ENCODE data around the gene SH3TC1.

DNA sequence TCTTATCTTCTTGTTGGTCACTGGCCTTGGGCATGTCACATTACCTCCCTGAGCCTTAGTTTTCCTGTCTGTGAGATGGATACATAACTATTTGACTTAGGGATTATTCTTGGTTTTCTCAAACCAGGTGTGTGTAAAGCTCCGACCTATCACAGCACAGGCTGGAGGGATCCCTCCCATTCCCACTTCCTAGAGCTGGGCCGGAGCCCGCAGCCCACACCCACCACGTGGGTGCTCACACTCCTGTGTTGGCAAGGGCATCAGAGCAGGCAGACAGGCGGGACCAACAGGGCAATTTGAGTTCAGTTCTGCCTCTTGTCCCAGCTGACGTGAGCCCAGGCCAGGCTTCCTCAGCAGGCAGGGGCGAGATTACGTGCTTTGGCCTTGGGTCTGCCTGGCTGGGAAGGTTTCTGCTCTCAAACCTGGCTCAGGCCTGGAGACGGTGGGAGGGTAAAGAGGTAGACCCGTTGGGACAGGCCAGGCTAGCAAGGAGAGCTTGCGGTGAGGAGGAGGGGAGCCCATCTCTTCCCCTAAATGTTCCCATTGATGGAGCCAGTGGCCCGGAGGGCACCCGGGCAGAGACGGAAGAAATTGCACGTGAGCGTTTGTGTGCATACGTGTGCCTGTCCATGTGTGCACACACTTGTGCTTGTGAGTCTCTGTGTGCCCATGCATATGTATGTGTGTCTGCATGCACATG is 734 bp upstream of the SH3TC1 start:
- TF ChIP-seq, protein P1, sequence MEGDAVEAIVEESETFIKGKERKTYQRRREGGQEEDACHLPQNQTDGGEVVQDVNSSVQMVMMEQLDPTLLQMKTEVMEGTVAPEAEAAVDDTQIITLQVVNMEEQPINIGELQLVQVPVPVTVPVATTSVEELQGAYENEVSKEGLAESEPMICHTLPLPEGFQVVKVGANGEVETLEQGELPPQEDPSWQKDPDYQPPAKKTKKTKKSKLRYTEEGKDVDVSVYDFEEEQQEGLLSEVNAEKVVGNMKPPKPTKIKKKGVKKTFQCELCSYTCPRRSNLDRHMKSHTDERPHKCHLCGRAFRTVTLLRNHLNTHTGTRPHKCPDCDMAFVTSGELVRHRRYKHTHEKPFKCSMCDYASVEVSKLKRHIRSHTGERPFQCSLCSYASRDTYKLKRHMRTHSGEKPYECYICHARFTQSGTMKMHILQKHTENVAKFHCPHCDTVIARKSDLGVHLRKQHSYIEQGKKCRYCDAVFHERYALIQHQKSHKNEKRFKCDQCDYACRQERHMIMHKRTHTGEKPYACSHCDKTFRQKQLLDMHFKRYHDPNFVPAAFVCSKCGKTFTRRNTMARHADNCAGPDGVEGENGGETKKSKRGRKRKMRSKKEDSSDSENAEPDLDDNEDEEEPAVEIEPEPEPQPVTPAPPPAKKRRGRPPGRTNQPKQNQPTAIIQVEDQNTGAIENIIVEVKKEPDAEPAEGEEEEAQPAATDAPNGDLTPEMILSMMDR (optimal IDR thresholded peaks at IDR 0.05 in 1 of 3, IDR thresholded peaks at IDR 0.05 in 1 of 3, conservative IDR thresholded peaks at IDR 0.05 in 1 of 3; ENCODE audit: extremely low read depth in 1 of 3, insufficient read depth in 2 of 3, low read length in 3 of 3): no peak
- no peak for TF ChIP-seq EZH2 (IDR thresholded peaks at IDR 0.05; ENCODE audit: low read length)

Data from keratinocyte (primary cell).